Tibial nerve (tissue), 4 donors: ENCODE data around the gene RETREG3. TPM values are rescaled to one million over a fixed set of nuclear protein-coding genes. Genes with fewer than 3 reads are reported as not detected.
"Not testable (repeated sequence)": the region's sequence is repeated elsewhere in the genome, so short reads cannot be mapped to it uniquely, and the experiment has no call there.

Experiments used
- DNase-seq, 2 donors: peaks; one replicate each; pipeline ENCODE4 v3.0.0-alpha.2; 2019; ENCODE audit warnings: low spot score in 2 of 2
- H3K27ac ChIP-seq, 4 donors: fragments of 200-600 bp; sonication (generic) in 3 of 4; one replicate each; pipeline ENCODE4 v1.5.1; 2017 to 2019; ENCODE audit warnings: mild to moderate bottlenecking in 1 of 4
- H3K27me3 ChIP-seq, 2 donors: fragments of 200-600 bp; sonication (generic) in 1 of 2; one replicate each; pipeline versions ENCODE4 v1.5.1 to v1.6.0; 2017 to 2019
- H3K36me3 ChIP-seq, 3 donors: fragments of 200-600 bp; sonication (generic); one replicate each; pipeline ENCODE4 v1.5.1; 2018 to 2019
- H3K4me1 ChIP-seq, 4 donors: fragments of 200-600 bp; sonication (generic) in 3 of 4; one replicate each; pipeline ENCODE4 v1.5.1; 2017 to 2019
- H3K4me3 ChIP-seq, 4 donors: fragments of 200-600 bp; sonication (generic) in 3 of 4; one replicate each; pipeline ENCODE4 v1.5.1; 2017 to 2019; ENCODE audit warnings: mild to moderate bottlenecking in 1 of 4, moderate library complexity in 1 of 4
- H3K9me3 ChIP-seq, 4 donors: fragments of 200-600 bp; sonication (generic) in 3 of 4; one replicate each; pipeline ENCODE4 v1.5.1; 2017 to 2019
- CTCF ChIP-seq, 5 experiments: fragments of 200-600 bp in 3 of 5; fragments of 450-650 bp in 2 of 5; sonication (generic) in 3 of 5; IDR thresholded peaks; one replicate each; pipeline ENCODE4 v1.5.1; 2016 to 2019; ENCODE audit warnings: antibody characterized with exemption in 5 of 5, mild to moderate bottlenecking in 3 of 5, moderate library complexity in 2 of 5
- EP300 ChIP-seq, 2 donors: sonication (generic); formaldehyde crosslinking; IDR thresholded peaks; one replicate each; pipeline ENCODE4 v1.6.1; 2017; ENCODE audit warnings: antibody characterized with exemption in 2 of 2, mild to moderate bottlenecking in 1 of 2
- POLR2A ChIP-seq, 2 donors: fragments of 450-650 bp; IDR thresholded peaks; one replicate each; pipeline ENCODE4 v1.6.1; 2017; ENCODE audit warnings: antibody characterized with exemption in 2 of 2, mild to moderate bottlenecking in 2 of 2, moderate library complexity in 2 of 2
- WGBS, 2 donors: methylation state at CpG; one replicate each; pipeline ENCODE4 v1.1.5; 2018; 5-methylcytosine and 5-hydroxymethylcytosine counted together
- total RNA-seq, 4 donors: library from RNA; depleted of rRNA; stranded (reverse); fragments of >200 nt; gene quantifications; one replicate each; pipeline ENCODE4 v1.1.0, GENCODE V29; 2016

Gene RETREG3
- total RNA-seq, 4 donors from 2014 or later = 43.1 to 61.8 (median 57.7) TPM

- H3K27me3 ChIP-seq = no peaks in the 10 kb centered on the region
- no peak overlapping the region for H3K4me3 ChIP-seq
- DNase-seq = no peak
- no peak for TF ChIP-seq POLR2A (IDR thresholded peaks at IDR 0.05)
- no peak for TF ChIP-seq CTCF (IDR thresholded peaks at IDR 0.05)
- no peak for TF ChIP-seq EP300 (IDR thresholded peaks at IDR 0.05)
- no peak overlapping the region for H3K27ac ChIP-seq
- WGBS, 2 donors = 74 to 82% methylated on average over 7 of the region's 7 CpGs
- H3K9me3 ChIP-seq = no peaks in the 10 kb centered on the region
- H3K36me3 ChIP-seq = no peaks in the 10 kb centered on the region
- no peaks in the 10 kb centered on the region for H3K4me1 ChIP-seq
These were observed 14.8 kb upstream of the RETREG3 start for GRCh38 chr17:42623732-42624596.

- no peak for DNase-seq
- TF ChIP-seq POLR2A (IDR thresholded peaks at IDR 0.05) = no peak
- TF ChIP-seq CTCF (IDR thresholded peaks at IDR 0.05) = no peak
- no peak for TF ChIP-seq EP300 (IDR thresholded peaks at IDR 0.05)
- WGBS, 2 donors = 88 to 90% methylated on average over 2 of the region's 2 CpGs
These were observed 14.1 kb upstream of the RETREG3 start for GRCh38 chr17:42623271-42623670.

GRCh38 chr17:42621987-42622386 lies 12.8 kb upstream of the RETREG3 start:
- DNase-seq, H3K27me3 ChIP-seq, H3K4me3 ChIP-seq, H3K36me3 ChIP-seq, H3K27ac ChIP-seq, H3K9me3 ChIP-seq: not testable (repeated sequence)
- WGBS, 2 donors = 83 to 88% methylated on average over 3 of the region's 3 CpGs
- peaks cover 0 to 14% (median 4%) of the 10 kb centered on the region in 4 donors for H3K4me1 ChIP-seq

More at GRCh38 chr17:42623271-42623670, 14.1 kb upstream of the RETREG3 start:
- no peaks in the 10 kb centered on the region for H3K27me3 ChIP-seq
- no peaks in the 10 kb centered on the region for H3K36me3 ChIP-seq
- H3K9me3 ChIP-seq = no peaks in the 10 kb centered on the region
- H3K4me3 ChIP-seq = no peak overlapping the region
- peaks cover 0 to 7% (median 3%) of the 10 kb centered on the region in 4 donors for H3K4me1 ChIP-seq
- no peak overlapping the region for H3K27ac ChIP-seq

GRCh38 chr17:42618442-42619150 lies 9.4 kb upstream of the RETREG3 start:
- DNase-seq = no peak
- TF ChIP-seq CTCF (IDR thresholded peaks at IDR 0.05) (no peak), POLR2A (IDR thresholded peaks at IDR 0.05) (no peak), EP300 (IDR thresholded peaks at IDR 0.05) (no peak)
- H3K9me3 ChIP-seq = no peaks in the 10 kb centered on the region
- H3K4me3 ChIP-seq = no peak overlapping the region
- 41 to 49% methylated on average over 9 of the region's 9 CpGs for WGBS, 2 donors
- no peaks in the 10 kb centered on the region for H3K27me3 ChIP-seq
- peaks cover 0 to 14% (median 4%) of the 10 kb centered on the region in 4 donors for H3K4me1 ChIP-seq
- H3K27ac ChIP-seq = no peak overlapping the region
- peaks cover 0 to 28% (median 3%) of the 10 kb centered on the region in 3 donors for H3K36me3 ChIP-seq

DNA sequence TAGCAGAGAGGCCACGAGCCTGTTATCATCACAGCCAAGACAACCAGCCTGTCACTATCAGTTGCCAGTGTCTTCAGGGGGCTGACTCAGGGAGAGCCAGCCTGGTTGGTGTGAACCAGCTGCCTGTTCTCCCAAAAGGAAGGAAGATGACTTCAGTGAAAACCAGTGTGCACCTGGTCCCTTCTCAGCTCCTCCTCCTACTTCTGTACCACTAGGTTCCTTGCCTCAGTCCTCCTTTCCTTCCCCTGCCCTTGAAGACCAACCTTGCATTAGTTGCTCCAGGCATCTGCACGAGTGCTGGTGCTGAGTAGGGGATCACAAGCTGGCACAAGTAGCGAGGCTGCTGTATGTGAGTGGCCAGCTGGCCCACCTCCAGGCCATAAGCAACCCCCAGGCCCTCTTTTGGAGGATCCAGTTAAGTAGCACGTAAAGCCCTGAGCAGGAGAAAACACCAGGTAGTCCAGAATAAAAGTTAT lies 8.8 kb upstream of the RETREG3 start:
- Histone ChIP-seq H3K4me1 (peaks cover 0 to 14% (median 4%) of the 10 kb centered on the region in 4 donors), H3K4me3 (no peak overlapping the region), H3K27ac (no peak overlapping the region), H3K27me3 (no peaks in the 10 kb centered on the region), H3K36me3 (peaks cover 0 to 34% (median 3%) of the 10 kb centered on the region in 3 donors), H3K9me3 (no peaks in the 10 kb centered on the region)
- DNase-seq = no peak
- no peak for TF ChIP-seq CTCF (IDR thresholded peaks at IDR 0.05)
- TF ChIP-seq POLR2A (IDR thresholded peaks at IDR 0.05) = no peak
- TF ChIP-seq EP300 (IDR thresholded peaks at IDR 0.05) = no peak
- 55 to 61% methylated on average over 4 of the region's 4 CpGs for WGBS, 2 donors
